PC-3 (cell line): ENCODE measurements around the gene NDUFA13.

ENCODE experiments used
- CTCF ChIP-seq: fragments of 300-600 bp; sonication (generic); conservative IDR thresholded peaks from 2 replicates; pipeline ENCODE4 v1.5.1; 2017; ENCODE audit warnings: antibody characterized with exemption, low read depth, mild to moderate bottlenecking, low read length
- EZH2 ChIP-seq: fragments of 300-600 bp; sonication (generic); IDR thresholded peaks from one replicate; pipeline ENCODE4 v1.6.1; 2017; ENCODE audit warnings: antibody characterized with exemption, mild to moderate bottlenecking, low read length; ENCODE audit not compliant: unreplicated experiment
- EZH2phosphoT487 ChIP-seq: fragments of 300-600 bp; sonication (generic); IDR thresholded peaks from 2 replicates; pipeline ENCODE4 v1.6.1; 2018; ENCODE audit warnings: mild to moderate bottlenecking, antibody characterized with exemption, low read length, borderline replicate concordance

DNA sequence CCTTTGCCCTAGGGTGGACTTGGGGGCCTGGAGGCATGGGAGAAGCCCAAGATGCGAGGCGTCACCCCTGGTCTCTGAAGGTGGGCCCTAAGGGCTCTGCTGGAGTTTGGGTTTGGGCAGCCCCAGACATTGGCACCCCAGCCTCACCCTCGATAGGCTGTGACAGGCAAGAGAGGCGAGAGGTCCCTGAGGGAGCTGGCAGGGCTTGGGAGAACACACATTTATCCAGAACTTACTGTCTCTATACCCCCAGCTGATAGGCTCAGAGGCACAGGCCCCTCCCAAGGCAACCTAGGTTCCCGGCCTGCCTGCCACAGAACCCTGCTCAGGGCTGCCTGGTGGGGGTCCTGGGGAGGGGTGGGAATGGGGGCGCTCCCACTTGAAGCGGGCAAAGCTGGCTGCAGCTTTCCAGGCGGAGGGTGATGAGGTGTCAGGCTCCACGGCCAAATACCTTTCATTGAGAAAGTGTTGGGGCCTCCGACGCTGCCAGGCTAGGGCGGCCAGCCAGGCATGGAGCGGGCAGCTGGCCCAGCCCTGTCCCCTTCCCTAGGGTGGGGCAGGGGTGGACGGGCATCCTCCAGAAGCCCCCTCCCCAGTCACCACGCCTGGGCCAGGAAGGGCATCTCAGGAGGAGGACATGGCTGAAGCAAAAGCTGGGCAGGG lies 31.8 kb downstream of the NDUFA13 start:
- TF ChIP-seq CTCF (no peak), EZH2phosphoT487 (no peak), EZH2 (no peak)
